Neural cell (in vitro differentiated cells): ENCODE results near the gene MUC12. TPM values are rescaled to one million over a fixed set of nuclear protein-coding genes. Genes with fewer than 3 reads are reported as not detected.

Source experiments
- H2AFZ ChIP-seq: fragments of 200-600, 300-800 bp; sonication (generic), shearing (Covaris generic); 2 replicates; pipeline ENCODE4 v1.6.0; 2014; ENCODE audit warnings: low read depth, mild to moderate bottlenecking, antibody characterized with exemption, low read length, moderate library complexity
- H3F3A ChIP-seq: fragments of 200-600 bp; shearing (Covaris generic); 2 replicates; pipeline ENCODE4 v1.6.1; 2016; ENCODE audit warnings: mild to moderate bottlenecking, moderate library complexity, mixed read lengths, antibody characterized with exemption, low read length; ENCODE audit not compliant: insufficient read depth, poor library complexity, severe bottlenecking
- H3K27ac ChIP-seq: fragments of 200-600, 300-800 bp; sonication (generic), shearing (Covaris generic); 2 replicates; pipeline ENCODE4 v1.5.1; 2014; ENCODE audit warnings: mild to moderate bottlenecking, low read length, moderate library complexity
- H3K27me3 ChIP-seq: fragments of 300-800, 200-600 bp; sonication (generic), shearing (Covaris generic); 2 replicates; pipeline ENCODE4 v1.6.0; 2014; ENCODE audit warnings: mild to moderate bottlenecking, low read depth, low read length, moderate library complexity; ENCODE audit not compliant: insufficient read depth
- H3K36me3 ChIP-seq: fragments of 300-800, 200-600 bp; sonication (generic), shearing (Covaris generic); 2 replicates; pipeline ENCODE4 v1.5.1; 2014; ENCODE audit warnings: mild to moderate bottlenecking, antibody characterized with exemption, low read length, moderate library complexity; ENCODE audit not compliant: insufficient read depth
- H3K4me2 ChIP-seq: fragments of 300-800, 200-600 bp; sonication (generic), shearing (Covaris generic); 2 replicates; pipeline ENCODE4 v1.6.0; 2014; ENCODE audit warnings: mild to moderate bottlenecking, low read length
- H3K4me3 ChIP-seq: fragments of 300-800, 200-600 bp; sonication (generic), shearing (Covaris generic); 2 replicates; pipeline ENCODE4 v1.5.1; 2014; ENCODE audit warnings: mild to moderate bottlenecking, low read length, moderate library complexity
- H3K79me2 ChIP-seq: fragments of 200-600 bp; shearing (Covaris generic); replicated peaks from 2 replicates; pipeline ENCODE4 v1.6.0; 2014; ENCODE audit warnings: mild to moderate bottlenecking, low read length, moderate library complexity; ENCODE audit not compliant: insufficient read depth
- H3K9ac ChIP-seq: fragments of 300-800, 200-600 bp; sonication (generic), shearing (Covaris generic); 2 replicates; pipeline ENCODE4 v1.6.1; 2016; ENCODE audit warnings: mild to moderate bottlenecking, low read length, mixed read lengths
- H3K9me2 ChIP-seq: fragments of 200-600 bp; shearing (Covaris generic); 2 replicates; pipeline ENCODE4 v1.6.1; 2016; ENCODE audit warnings: mild to moderate bottlenecking, low read length, mixed read lengths; ENCODE audit not compliant: insufficient read depth
- H3K9me3 ChIP-seq: fragments of 200-600, 300-800 bp; sonication (generic), shearing (Covaris generic); 2 replicates; pipeline ENCODE4 v1.6.1; 2016; ENCODE audit warnings: mild to moderate bottlenecking, mixed run types, low read length, moderate library complexity, mixed read lengths
- H4K20me1 ChIP-seq: fragments of 200-600 bp; shearing (Covaris generic); 2 replicates; pipeline ENCODE4 v1.6.1; 2016; ENCODE audit warnings: mild to moderate bottlenecking, mixed run types; ENCODE audit not compliant: insufficient read depth
- EP300 ChIP-seq: fragments of 450-650 bp; conservative IDR thresholded peaks from 2 replicates; pipeline ENCODE4 v1.6.1; 2014; ENCODE audit warnings: antibody characterized with exemption, mild to moderate bottlenecking, moderate library complexity; ENCODE audit not compliant: poor library complexity, severe bottlenecking
- EZH2 ChIP-seq: fragments of 200-600, 300-800 bp; shearing (Covaris generic), sonication (generic); IDR thresholded peaks from 2 replicates; pipeline ENCODE4 v1.6.1; 2014; ENCODE audit warnings: antibody characterized with exemption, low read length, borderline replicate concordance, mild to moderate bottlenecking; ENCODE audit not compliant: insufficient read depth, poor library complexity, severe bottlenecking
- MXI1 ChIP-seq: fragments of 450-650 bp; conservative IDR thresholded peaks from 2 replicates; pipeline ENCODE4 v1.6.1; 2014; ENCODE audit warnings: antibody characterized with exemption, mild to moderate bottlenecking; ENCODE audit not compliant: poor library complexity, severe bottlenecking
- POLR2AphosphoS5 ChIP-seq: IDR thresholded peaks from 2 replicates; pipeline ENCODE4 v1.6.1; 2012
- RAD21 ChIP-seq: fragments of 450-650 bp; conservative IDR thresholded peaks from 2 replicates; pipeline ENCODE4 v1.6.1; 2014; ENCODE audit warnings: antibody characterized with exemption, mild to moderate bottlenecking, moderate library complexity
- SMC3 ChIP-seq: fragments of 450-650 bp; conservative IDR thresholded peaks from 2 replicates; pipeline ENCODE4 v1.6.1; 2014; ENCODE audit warnings: antibody characterized with exemption, mild to moderate bottlenecking, moderate library complexity; ENCODE audit not compliant: poor library complexity
- TAF1 ChIP-seq: IDR thresholded peaks from 2 replicates; pipeline ENCODE4 v1.6.1; 2012; ENCODE audit warnings: low read depth
- polyA plus RNA-seq: library from polyadenylated mRNA; depleted of rRNA; stranded (reverse); fragments of >200 nt; gene quantifications from 2 replicates; pipeline ENCODE4 v1.2.3, GENCODE V29; 2014
- TF ChIP-seq, protein P1 (sequence below): fragments of 450-650 bp; IDR thresholded peaks from 2 replicates; pipeline ENCODE4 v1.5.1; 2014; ENCODE audit warnings: antibody characterized with exemption, mild to moderate bottlenecking, moderate library complexity; ENCODE audit not compliant: poor library complexity, severe bottlenecking
- TF ChIP-seq, protein P2 (sequence below): IDR thresholded peaks from 2 replicates; pipeline ENCODE4 v1.6.1; 2012; ENCODE audit warnings: borderline replicate concordance

Gene MUC12
- polyA plus RNA-seq, 1 donor from 2014 or later = not detected

- Histone ChIP-seq H3K9me3 (no peaks in the 10 kb centered on the region), H3K4me3 (no peak overlapping the region), H3K27ac (no peak overlapping the region), H3K9ac (no peak overlapping the region), H3K4me2 (no peak overlapping the region), H2AFZ (no peak overlapping the region), H3F3A (no peaks in the 10 kb centered on the region), H3K27me3 (peaks cover 26% of the 10 kb centered on the region), H3K36me3 (no peaks in the 10 kb centered on the region), H3K9me2 (no peaks in the 10 kb centered on the region), H3K79me2 (no peaks in the 10 kb centered on the region), H4K20me1 (no peaks in the 10 kb centered on the region)
- TF ChIP-seq RAD21 (no peak), POLR2AphosphoS5 (no peak), MXI1 (no peak), TAF1 (no peak), SMC3 (no peak), EZH2 (no peak), EP300 (no peak)
- TF ChIP-seq, protein P1, sequence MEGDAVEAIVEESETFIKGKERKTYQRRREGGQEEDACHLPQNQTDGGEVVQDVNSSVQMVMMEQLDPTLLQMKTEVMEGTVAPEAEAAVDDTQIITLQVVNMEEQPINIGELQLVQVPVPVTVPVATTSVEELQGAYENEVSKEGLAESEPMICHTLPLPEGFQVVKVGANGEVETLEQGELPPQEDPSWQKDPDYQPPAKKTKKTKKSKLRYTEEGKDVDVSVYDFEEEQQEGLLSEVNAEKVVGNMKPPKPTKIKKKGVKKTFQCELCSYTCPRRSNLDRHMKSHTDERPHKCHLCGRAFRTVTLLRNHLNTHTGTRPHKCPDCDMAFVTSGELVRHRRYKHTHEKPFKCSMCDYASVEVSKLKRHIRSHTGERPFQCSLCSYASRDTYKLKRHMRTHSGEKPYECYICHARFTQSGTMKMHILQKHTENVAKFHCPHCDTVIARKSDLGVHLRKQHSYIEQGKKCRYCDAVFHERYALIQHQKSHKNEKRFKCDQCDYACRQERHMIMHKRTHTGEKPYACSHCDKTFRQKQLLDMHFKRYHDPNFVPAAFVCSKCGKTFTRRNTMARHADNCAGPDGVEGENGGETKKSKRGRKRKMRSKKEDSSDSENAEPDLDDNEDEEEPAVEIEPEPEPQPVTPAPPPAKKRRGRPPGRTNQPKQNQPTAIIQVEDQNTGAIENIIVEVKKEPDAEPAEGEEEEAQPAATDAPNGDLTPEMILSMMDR = no peak
- TF ChIP-seq, protein P2, sequence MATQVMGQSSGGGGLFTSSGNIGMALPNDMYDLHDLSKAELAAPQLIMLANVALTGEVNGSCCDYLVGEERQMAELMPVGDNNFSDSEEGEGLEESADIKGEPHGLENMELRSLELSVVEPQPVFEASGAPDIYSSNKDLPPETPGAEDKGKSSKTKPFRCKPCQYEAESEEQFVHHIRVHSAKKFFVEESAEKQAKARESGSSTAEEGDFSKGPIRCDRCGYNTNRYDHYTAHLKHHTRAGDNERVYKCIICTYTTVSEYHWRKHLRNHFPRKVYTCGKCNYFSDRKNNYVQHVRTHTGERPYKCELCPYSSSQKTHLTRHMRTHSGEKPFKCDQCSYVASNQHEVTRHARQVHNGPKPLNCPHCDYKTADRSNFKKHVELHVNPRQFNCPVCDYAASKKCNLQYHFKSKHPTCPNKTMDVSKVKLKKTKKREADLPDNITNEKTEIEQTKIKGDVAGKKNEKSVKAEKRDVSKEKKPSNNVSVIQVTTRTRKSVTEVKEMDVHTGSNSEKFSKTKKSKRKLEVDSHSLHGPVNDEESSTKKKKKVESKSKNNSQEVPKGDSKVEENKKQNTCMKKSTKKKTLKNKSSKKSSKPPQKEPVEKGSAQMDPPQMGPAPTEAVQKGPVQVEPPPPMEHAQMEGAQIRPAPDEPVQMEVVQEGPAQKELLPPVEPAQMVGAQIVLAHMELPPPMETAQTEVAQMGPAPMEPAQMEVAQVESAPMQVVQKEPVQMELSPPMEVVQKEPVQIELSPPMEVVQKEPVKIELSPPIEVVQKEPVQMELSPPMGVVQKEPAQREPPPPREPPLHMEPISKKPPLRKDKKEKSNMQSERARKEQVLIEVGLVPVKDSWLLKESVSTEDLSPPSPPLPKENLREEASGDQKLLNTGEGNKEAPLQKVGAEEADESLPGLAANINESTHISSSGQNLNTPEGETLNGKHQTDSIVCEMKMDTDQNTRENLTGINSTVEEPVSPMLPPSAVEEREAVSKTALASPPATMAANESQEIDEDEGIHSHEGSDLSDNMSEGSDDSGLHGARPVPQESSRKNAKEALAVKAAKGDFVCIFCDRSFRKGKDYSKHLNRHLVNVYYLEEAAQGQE = no peak
Measured at GRCh38 chr7:100971111-100972001, 2.0 kb downstream of the MUC12 start.

- Histone ChIP-seq H3K79me2 (no peaks in the 10 kb centered on the region), H2AFZ (no peak overlapping the region), H3K9me2 (no peaks in the 10 kb centered on the region), H3K27ac (no peak overlapping the region), H3F3A (no peaks in the 10 kb centered on the region), H4K20me1 (no peaks in the 10 kb centered on the region), H3K36me3 (no peaks in the 10 kb centered on the region), H3K4me3 (no peak overlapping the region), H3K27me3 (peaks cover 20% of the 10 kb centered on the region), H3K4me2 (no peak overlapping the region), H3K9ac (no peak overlapping the region), H3K9me3 (no peaks in the 10 kb centered on the region)
- no peak for TF ChIP-seq EZH2
- TF ChIP-seq, protein P2 = no peak
Measured at GRCh38 chr7:100972002-100972347, 2.6 kb downstream of the MUC12 start.
